Cardiac fibroblast (primary cell): ENCODE measurements around the gene ITPR3.
A peak's percentile ranks its signal among the peaks of the same experiment; 100 is the strongest.

Experiments used
- DNase-seq, 2 donors: peaks; one replicate each; pipeline versions ENCODE4 v3.0.0 to v3.0.0-alpha.2; 2010; ENCODE audit warnings: low read depth in 2 of 2
- H3K4me3 ChIP-seq, 2 donors: replicated peaks in 1 of 2; 1 replicate in 1 of 2; 2 replicates in 1 of 2; pipeline ENCODE4 v1.5.1; 2011; ENCODE audit warnings: low read depth in 2 of 2, low read length in 2 of 2, mild to moderate bottlenecking in 2 of 2, moderate library complexity in 1 of 2
- TF ChIP-seq, protein P1 (sequence below): IDR thresholded peaks from one replicate; pipeline ENCODE4 v1.5.1; 2011; ENCODE audit warnings: low read depth, mild to moderate bottlenecking, low read length, inconsistent platforms

ITPR3 gene

DNA sequence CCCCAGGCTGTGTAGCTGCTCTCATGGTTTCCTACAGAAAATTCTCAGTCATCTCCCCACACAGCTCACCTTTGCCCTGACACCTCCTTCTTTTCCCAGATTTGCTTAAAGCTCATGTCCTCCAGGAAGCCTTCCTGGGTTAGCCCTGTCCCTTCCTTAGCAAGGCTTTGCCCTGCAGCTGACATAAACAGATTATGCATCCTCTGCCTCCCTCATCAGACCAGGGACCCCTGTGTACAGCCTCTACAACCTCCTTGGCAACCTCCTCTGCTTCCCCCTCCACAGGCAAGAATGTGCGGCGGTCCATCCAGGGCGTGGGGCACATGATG lies 50.6 kb downstream of the ITPR3 start:
- no peak overlapping the region for H3K4me3 ChIP-seq
- DNase-seq: no peak
- TF ChIP-seq, protein P1, sequence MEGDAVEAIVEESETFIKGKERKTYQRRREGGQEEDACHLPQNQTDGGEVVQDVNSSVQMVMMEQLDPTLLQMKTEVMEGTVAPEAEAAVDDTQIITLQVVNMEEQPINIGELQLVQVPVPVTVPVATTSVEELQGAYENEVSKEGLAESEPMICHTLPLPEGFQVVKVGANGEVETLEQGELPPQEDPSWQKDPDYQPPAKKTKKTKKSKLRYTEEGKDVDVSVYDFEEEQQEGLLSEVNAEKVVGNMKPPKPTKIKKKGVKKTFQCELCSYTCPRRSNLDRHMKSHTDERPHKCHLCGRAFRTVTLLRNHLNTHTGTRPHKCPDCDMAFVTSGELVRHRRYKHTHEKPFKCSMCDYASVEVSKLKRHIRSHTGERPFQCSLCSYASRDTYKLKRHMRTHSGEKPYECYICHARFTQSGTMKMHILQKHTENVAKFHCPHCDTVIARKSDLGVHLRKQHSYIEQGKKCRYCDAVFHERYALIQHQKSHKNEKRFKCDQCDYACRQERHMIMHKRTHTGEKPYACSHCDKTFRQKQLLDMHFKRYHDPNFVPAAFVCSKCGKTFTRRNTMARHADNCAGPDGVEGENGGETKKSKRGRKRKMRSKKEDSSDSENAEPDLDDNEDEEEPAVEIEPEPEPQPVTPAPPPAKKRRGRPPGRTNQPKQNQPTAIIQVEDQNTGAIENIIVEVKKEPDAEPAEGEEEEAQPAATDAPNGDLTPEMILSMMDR: no peak

DNA sequence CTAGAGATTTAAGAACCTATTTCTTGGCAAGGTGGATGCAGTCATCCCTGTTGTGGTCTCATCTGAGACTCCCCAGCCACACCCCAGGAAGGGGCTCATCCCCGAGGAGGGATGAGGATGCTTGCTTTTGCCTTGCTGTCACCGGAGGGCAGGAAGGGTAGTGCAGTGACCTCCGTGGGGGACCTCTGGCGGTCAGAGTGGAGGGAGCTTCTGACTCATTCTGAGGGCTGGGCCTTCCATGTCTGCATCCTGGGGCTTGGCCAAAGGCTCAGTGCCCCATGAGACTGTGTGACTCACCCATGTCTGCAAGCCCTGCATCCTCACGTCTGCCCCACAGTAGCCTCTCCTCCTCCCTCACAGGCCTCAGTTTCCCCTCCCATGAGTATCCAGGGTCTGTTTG lies 51.7 kb downstream of the ITPR3 start:
- no peak overlapping the region for H3K4me3 ChIP-seq
- peak; percentile 96 to 97 for DNase-seq
- TF ChIP-seq, protein P1: peak; percentile 63

DNA sequence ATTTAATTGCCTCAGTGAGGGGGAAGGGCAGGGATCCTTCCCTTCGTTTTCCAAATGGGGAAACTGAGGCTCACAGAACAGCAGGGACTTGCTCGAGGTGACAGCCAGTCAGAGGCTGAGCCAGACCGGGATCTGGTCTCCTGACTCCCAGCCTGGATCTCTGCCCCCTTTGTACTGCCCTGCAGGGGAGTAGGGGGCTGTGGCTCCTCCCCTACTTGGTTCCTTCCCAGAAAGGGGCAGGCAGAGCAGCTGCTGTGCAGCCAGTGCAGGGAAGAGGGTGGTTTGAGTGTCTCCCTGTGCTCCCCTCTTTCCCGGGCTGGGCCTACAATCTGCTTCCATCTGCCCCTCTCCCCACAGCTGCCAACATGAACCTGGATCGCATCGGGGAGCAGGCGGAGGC lies 52.7 kb downstream of the ITPR3 start:
- TF ChIP-seq, protein P1: no peak
- DNase-seq: no peak
- no peak overlapping the region for H3K4me3 ChIP-seq

DNA sequence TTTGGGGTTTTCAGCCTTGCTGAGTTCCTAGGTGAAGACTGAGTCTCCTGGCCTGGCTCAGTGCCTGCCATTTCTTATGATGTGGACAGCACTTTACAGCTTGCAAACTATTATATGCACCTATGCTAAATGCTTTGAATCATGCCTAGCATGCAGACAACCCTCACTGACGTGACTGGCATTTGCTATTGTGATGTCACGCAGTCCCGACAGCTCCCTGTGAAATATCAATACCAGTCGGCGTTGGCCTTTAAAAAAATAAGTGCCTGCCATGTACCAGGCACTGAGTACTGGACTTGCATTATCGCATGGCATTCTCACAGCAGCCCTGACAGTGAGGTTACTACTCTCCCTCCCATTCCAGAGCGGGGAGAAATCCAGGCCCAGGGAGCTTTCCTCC lies 54.8 kb downstream of the ITPR3 start:
- no peak overlapping the region for H3K4me3 ChIP-seq
- TF ChIP-seq, protein P1: no peak
- no peak for DNase-seq

DNA sequence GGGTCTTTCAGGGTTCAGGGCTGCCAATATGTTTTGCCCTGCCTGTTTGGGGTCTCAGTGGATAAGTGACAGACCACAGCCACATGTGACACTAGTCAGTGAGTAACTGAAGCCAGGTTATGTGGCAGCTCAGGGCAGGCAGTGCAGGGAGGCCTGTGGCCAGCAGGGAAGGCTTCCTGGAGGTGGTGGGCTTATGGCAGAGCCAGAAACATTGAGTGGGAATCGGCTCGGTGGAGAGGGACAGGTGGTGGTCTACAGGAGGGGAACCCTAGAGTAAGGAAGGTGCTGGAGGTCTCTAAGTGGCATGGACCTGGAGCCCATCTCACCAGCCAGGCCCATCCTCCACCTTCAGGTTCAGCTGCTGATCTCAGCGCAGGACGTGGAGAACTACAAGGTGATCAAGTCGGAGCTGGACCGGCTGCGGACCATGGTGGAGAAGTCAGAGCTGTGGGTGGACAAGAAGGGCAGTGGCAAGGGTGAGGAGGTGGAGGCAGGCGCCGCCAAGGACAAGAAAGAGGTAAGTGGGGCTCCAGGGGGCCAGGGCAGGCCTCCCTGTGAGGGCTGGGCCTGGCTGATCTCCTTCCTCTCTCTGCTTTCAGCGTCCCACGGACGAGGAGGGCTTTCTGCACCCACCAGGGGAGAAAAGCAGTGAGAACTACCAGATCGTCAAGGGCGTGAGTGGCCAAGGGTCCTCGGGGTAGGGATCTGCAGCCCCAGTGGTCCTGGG lies 55.5 kb downstream of the ITPR3 start:
- TF ChIP-seq, protein P1: no peak
- H3K4me3 ChIP-seq: no peak overlapping the region

DNA sequence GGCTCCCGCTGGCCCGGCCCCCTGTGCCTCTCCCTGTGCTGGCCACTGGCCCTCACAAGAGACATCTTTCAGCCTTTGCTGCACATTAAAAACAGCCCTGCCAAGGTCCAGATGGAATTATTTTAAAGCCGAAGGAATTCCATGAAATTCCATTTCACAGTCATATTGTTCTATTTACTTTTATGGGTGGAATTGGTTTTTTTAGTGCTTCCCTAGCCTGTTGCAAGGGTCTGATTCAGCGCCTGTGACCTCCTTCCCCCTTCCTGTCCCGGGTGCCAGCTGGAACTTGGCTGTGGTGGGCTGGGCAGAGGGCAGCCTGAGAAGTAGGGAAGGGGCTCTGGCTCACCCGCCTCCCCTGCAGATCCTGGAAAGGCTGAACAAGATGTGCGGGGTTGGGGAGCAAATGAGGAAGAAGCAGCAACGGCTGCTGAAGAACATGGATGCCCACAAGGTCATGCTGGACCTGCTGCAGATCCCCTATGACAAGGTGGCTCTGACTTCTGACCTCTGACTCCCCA lies 56.1 kb downstream of the ITPR3 start:
- no peak overlapping the region for H3K4me3 ChIP-seq
- TF ChIP-seq, protein P1: no peak
- DNase-seq: peak in 1 of 2 donors; percentile 29

More for the DNA sequence above, 55.5 kb downstream of the ITPR3 start:
- DNase-seq: no peak

DNA sequence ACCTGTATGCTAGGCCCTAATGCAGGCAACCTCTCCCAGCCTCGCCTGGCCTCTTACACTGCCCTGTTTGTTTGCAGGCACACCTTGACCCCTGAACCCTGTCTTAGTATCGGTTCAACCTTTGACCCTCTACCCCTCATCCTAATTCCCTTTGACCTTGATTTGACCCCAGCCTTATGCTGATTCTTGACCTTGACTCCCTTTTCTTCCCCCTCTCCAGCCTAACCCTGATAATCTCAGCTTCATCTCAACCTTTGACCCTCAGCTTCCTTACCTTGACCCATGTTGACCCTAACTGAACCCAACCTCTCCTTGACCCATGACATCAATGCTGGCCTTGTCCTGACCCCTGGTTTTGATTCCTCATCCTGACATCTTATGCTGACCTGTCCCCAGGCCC lies 56.6 kb downstream of the ITPR3 start:
- no peak for DNase-seq
- no peak overlapping the region for H3K4me3 ChIP-seq
- TF ChIP-seq, protein P1: no peak
